Endothelial cell of umbilical vein (primary cell): ENCODE measurements around the gene ERCC2. TPM values are rescaled to one million over a fixed set of nuclear protein-coding genes. Genes with fewer than 3 reads are reported as not detected.

Experiments
- BruUV-seq: library from RNA; stranded (reverse); fragments of 400-500 nt; replicated peaks from 2 replicates; lab custom pipeline; 2021; lab: Mats Ljungman, UMichigan
- CTCF ChIA-PET: fragments of 300-600, 350-600 bp; sonication (Branson Sonifier 250); formaldehyde crosslinking; loops from one replicate; lab custom pipeline; 2021; ENCODE audit warnings: antibody characterized with exemption, inconsistent platforms; lab: Charles Lee
- POLR2A ChIA-PET: fragments of 300-600, 350-600 bp; sonication (Branson Sonifier 250); formaldehyde crosslinking; loops from one replicate; lab custom pipeline; 2021; ENCODE audit warnings: antibody characterized with exemption, inconsistent platforms; lab: Charles Lee
- DNase-seq: peaks from one replicate; pipeline ENCODE4 v3.0.0-alpha.2; 2011; ENCODE audit warnings: low read depth, low spot score
- FAIRE-seq: peaks from 2 replicates; lab custom pipeline; 2011; peaks lifted over from hg19 to GRCh38; lab: Jason Lieb, UNC
- H2AFZ ChIP-seq: 2 replicates; pipeline ENCODE4 v1.6.0; 2012; ENCODE audit warnings: low read depth, low read length, control low read depth, inconsistent platforms
- H3K27ac ChIP-seq: 2 replicates; pipeline ENCODE4 v1.5.1; 2011; ENCODE audit warnings: low read depth, mild to moderate bottlenecking, control low read depth, low read length, moderate library complexity; ENCODE audit not compliant: insufficient read depth
- H3K27me3 ChIP-seq, 2 experiments: 2 replicates each; pipeline versions ENCODE4 v1.6.0 to v1.6.1; 2011; ENCODE audit warnings: low read length in 2 of 2, mixed read lengths in 1 of 2; ENCODE audit not compliant: control insufficient read depth in 2 of 2, insufficient read depth in 2 of 2
- H3K36me3 ChIP-seq, 2 experiments: 2 replicates in 1 of 2; 3 replicates in 1 of 2; pipeline ENCODE4 v1.5.1; 2011; ENCODE audit warnings: low read length in 2 of 2, mild to moderate bottlenecking in 1 of 2, moderate library complexity in 1 of 2; ENCODE audit not compliant: control insufficient read depth in 2 of 2, insufficient read depth in 2 of 2; ENCODE audit errors: extremely low read depth in 1 of 2
- H3K4me1 ChIP-seq: 3 replicates; pipeline ENCODE4 v1.5.1; 2011; ENCODE audit warnings: mild to moderate bottlenecking, low read length; ENCODE audit not compliant: control insufficient read depth, insufficient read depth; ENCODE audit errors: extremely low read depth
- H3K4me2 ChIP-seq: 2 replicates; pipeline ENCODE4 v1.6.1; 2011; ENCODE audit warnings: low read length, control low read depth, mixed read lengths; ENCODE audit not compliant: insufficient read depth
- H3K4me3 ChIP-seq, 3 experiments: fragments of 200-600 bp in 1 of 3; sonication (generic), shearing (Covaris generic) in 1 of 3; replicated peaks in 1 of 3; 2 replicates each; pipeline ENCODE4 v1.5.1; 2011 to 2016; ENCODE audit warnings: control low read depth in 3 of 3, low read length in 3 of 3, mild to moderate bottlenecking in 2 of 3, inconsistent platforms in 1 of 3, low read depth in 1 of 3, moderate library complexity in 1 of 3; ENCODE audit not compliant: insufficient read depth in 1 of 3
- H3K79me2 ChIP-seq: 2 replicates; pipeline ENCODE4 v1.6.0; 2012; ENCODE audit warnings: low read length, inconsistent platforms; ENCODE audit not compliant: control insufficient read depth, insufficient read depth
- H3K9ac ChIP-seq: replicated peaks from 2 replicates; pipeline ENCODE3; 2011; ENCODE audit warnings: low read length, control low read depth; ENCODE audit not compliant: insufficient read depth; ENCODE audit errors: extremely low read depth
- H3K9me1 ChIP-seq: replicated peaks from 3 replicates; pipeline ENCODE4 v1.6.0; 2011; ENCODE audit warnings: mild to moderate bottlenecking, low read length; ENCODE audit not compliant: control insufficient read depth, insufficient read depth; ENCODE audit errors: extremely low read depth
- H3K9me3 ChIP-seq: replicated peaks from 2 replicates; pipeline ENCODE4 v1.5.1; 2012; ENCODE audit warnings: low read length, inconsistent platforms; ENCODE audit not compliant: control insufficient read depth, insufficient read depth
- H4K20me1 ChIP-seq: replicated peaks from 2 replicates; pipeline ENCODE3; 2011; ENCODE audit warnings: mild to moderate bottlenecking, low read length; ENCODE audit not compliant: control insufficient read depth, insufficient read depth; ENCODE audit errors: extremely low read depth
- CTCF ChIP-seq, 2 donors: IDR thresholded peaks; 1 replicate in 1 of 2; 2 replicates in 1 of 2; pipeline ENCODE4 v1.5.1; 2011; ENCODE audit warnings: low read length in 2 of 2, mild to moderate bottlenecking in 2 of 2, moderate library complexity in 2 of 2, control low read depth in 1 of 2, inconsistent platforms in 1 of 2, low read depth in 1 of 2; ENCODE audit not compliant: insufficient read depth in 1 of 2; ENCODE audit errors: extremely low read depth in 1 of 2
- EZH2 ChIP-seq: IDR thresholded peaks from 2 replicates; pipeline ENCODE4 v1.6.1; 2012; ENCODE audit warnings: borderline replicate concordance, low read depth, mild to moderate bottlenecking, moderate library complexity, low read length, inconsistent platforms; ENCODE audit not compliant: severe bottlenecking
- FOS ChIP-seq: IDR thresholded peaks from 2 replicates; pipeline ENCODE4 v1.6.1; 2011; ENCODE audit warnings: mild to moderate bottlenecking, low read length, moderate library complexity, borderline replicate concordance; ENCODE audit not compliant: insufficient read depth
- GATA2 ChIP-seq: IDR thresholded peaks from 2 replicates; pipeline ENCODE4 v1.7.0; 2011; ENCODE audit warnings: low read depth, mild to moderate bottlenecking, moderate library complexity, mixed read lengths, low read length; ENCODE audit not compliant: insufficient read length, insufficient read depth
- JUN ChIP-seq: IDR thresholded peaks from 2 replicates; pipeline ENCODE4 v1.6.1; 2011; ENCODE audit warnings: borderline replicate concordance, low read depth; ENCODE audit not compliant: insufficient read length, insufficient read depth
- MAX ChIP-seq: IDR thresholded peaks from 2 replicates; pipeline ENCODE4 v1.6.1; 2011; ENCODE audit not compliant: insufficient read depth, insufficient read length
- MYC ChIP-seq: IDR thresholded peaks from one replicate; pipeline ENCODE4 v1.6.1; 2011; ENCODE audit warnings: mild to moderate bottlenecking, low read depth, low read length
- POLR2A ChIP-seq: IDR thresholded peaks from 2 replicates; pipeline ENCODE4 v1.6.1; 2012; ENCODE audit warnings: low read depth, mild to moderate bottlenecking, control low read depth, low read length
- POLR2AphosphoS5 ChIP-seq: IDR thresholded peaks from 2 replicates; pipeline ENCODE4 v1.6.1; 2012; ENCODE audit warnings: low read depth, mild to moderate bottlenecking, control low read depth, low read length, moderate library complexity; ENCODE audit not compliant: insufficient read depth
- dilution Hi-C: fragments of 300-500 bp; cut with MboI; formaldehyde crosslinking; loops from one replicate; pipeline ENCODE4 v1.15.0; 2019; ENCODE audit warnings: low sequenced_read_pairs; ENCODE audit not compliant: extremely low pct_ligation_motif_present
- intact Hi-C: fragments of 100-400 bp; cut with micrococcal nuclease; formaldehyde crosslinking; loops from one replicate; pipeline ENCODE4 v1.10.0; 2022
- polyA plus RNA-seq, 4 experiments: library from polyadenylated mRNA; depleted of rRNA in 3 of 4; stranded (reverse) in 3 of 4; unstranded in 1 of 4; fragments of >200 nt; gene quantifications; 2 replicates each; pipeline versions ENCODE4 v1.2.1 to v1.2.3, GENCODE V29; 2011 to 2012; ENCODE audit warnings: missing spikeins in 1 of 4
- total RNA-seq: library from RNA; stranded (reverse); gene quantifications from 2 replicates; pipeline ENCODE4 v1.2.3, GENCODE V29; 2021

ERCC2 gene
- total and polyA plus RNA-seq, 2 donors (not counting 3 experiments of a cell fraction or from before 2014, with no cell fraction given): 59.9 to 61.8 TPM

- TF ChIP-seq MYC: no peak
- no peak for TF ChIP-seq JUN
- TF ChIP-seq GATA2: no peak
- no peak for TF ChIP-seq CTCF (IDR thresholded peaks at IDR 0.05; ENCODE audit: extremely low read depth in 1 of 2, insufficient read depth in 1 of 2, low read depth in 1 of 2, low read length in 2 of 2)
- no peak for TF ChIP-seq MAX
- TF ChIP-seq FOS: no peak
- TF ChIP-seq POLR2AphosphoS5: no peak
- TF ChIP-seq POLR2A: no peak
- no peak for TF ChIP-seq EZH2
- no peak overlapping the region for H2AFZ ChIP-seq
- no peaks in the 10 kb centered on the region for H4K20me1 ChIP-seq
- intact Hi-C loops (no loop called here), dilution Hi-C loops (no loop called here)
- H3K9me3 ChIP-seq: no peaks in the 10 kb centered on the region
- no peaks in the 10 kb centered on the region for H3K9me1 ChIP-seq
- FAIRE-seq (no peak), DNase-seq (no peak)
- ChIA-PET POLR2A (interaction anchor here (0.6 kb wide), 1 partner anchor 211 kb away, joined by 5 read pairs; no protein-coding TSS in a partner anchor), CTCF (no interaction called here)
- H3K9ac ChIP-seq: no peak overlapping the region
- BruUV-seq: no TSS peak
- no peaks in the 10 kb centered on the region for H3K36me3 ChIP-seq
- no peak overlapping the region for H3K4me2 ChIP-seq
- H3K27me3 ChIP-seq: peaks cover 0 to 7% of the 10 kb centered on the region in 2 experiments
- H3K4me3 ChIP-seq: no peak overlapping the region
- H3K79me2 ChIP-seq: no peaks in the 10 kb centered on the region
- no peaks in the 10 kb centered on the region for H3K4me1 ChIP-seq
- no peak overlapping the region for H3K27ac ChIP-seq
Observed at GRCh38 chr19:45307361-45307760, 63.0 kb downstream of the ERCC2 start.
